Peyer's patch (tissue), 4 donors: ENCODE measurements around the gene PDPK1.

Source experiments
- POLR2A ChIP-seq, 2 donors: fragments of 450-650 bp; IDR thresholded peaks; one replicate each; pipeline ENCODE4 v1.5.1; 2017; ENCODE audit warnings: antibody characterized with exemption in 2 of 2, mild to moderate bottlenecking in 2 of 2, moderate library complexity in 2 of 2
- TF ChIP-seq, protein P1 (sequence below), 6 experiments: fragments of 450-650 bp in 4 of 6; fragments of 200-600 bp in 2 of 6; sonication (generic) in 1 of 6; IDR thresholded peaks; one replicate each; pipeline ENCODE4 v1.5.1; 2017 to 2019; ENCODE audit warnings: antibody characterized with exemption in 6 of 6, mild to moderate bottlenecking in 3 of 6, moderate library complexity in 1 of 6

DNA sequence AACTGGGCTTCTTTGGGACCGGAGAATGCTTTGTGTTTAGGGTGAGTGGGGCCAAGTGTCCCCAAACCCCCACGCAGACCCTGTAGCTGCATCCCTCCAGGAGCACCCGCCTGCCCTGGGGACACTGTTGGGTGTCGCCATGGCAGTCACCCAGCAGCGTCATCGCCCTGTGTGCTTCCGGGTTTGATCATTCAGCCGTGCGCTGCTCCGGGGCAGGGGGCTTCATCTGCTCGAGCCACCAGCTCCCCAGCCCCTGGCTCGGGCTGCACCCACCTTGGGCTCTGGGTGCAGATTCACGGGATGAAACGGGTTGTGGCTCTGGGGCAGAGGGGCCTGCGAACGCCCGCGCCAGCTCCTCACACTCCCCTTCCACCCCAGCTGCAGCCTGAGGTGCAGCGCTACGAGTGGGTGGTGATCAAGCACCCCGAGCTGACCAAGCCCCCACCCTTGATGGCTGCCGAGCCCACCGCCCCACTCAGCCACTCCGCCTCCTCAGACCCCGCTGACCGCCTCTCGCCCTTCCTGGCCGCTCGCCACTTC is 37.9 kb upstream of the PDPK1 start:
- TF ChIP-seq, protein P1, sequence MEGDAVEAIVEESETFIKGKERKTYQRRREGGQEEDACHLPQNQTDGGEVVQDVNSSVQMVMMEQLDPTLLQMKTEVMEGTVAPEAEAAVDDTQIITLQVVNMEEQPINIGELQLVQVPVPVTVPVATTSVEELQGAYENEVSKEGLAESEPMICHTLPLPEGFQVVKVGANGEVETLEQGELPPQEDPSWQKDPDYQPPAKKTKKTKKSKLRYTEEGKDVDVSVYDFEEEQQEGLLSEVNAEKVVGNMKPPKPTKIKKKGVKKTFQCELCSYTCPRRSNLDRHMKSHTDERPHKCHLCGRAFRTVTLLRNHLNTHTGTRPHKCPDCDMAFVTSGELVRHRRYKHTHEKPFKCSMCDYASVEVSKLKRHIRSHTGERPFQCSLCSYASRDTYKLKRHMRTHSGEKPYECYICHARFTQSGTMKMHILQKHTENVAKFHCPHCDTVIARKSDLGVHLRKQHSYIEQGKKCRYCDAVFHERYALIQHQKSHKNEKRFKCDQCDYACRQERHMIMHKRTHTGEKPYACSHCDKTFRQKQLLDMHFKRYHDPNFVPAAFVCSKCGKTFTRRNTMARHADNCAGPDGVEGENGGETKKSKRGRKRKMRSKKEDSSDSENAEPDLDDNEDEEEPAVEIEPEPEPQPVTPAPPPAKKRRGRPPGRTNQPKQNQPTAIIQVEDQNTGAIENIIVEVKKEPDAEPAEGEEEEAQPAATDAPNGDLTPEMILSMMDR (IDR thresholded peaks at IDR 0.05) = no peak
- no peak for TF ChIP-seq POLR2A (IDR thresholded peaks at IDR 0.05)
